Mesendoderm (in vitro differentiated cells): ENCODE results near the gene RSBN1.

ENCODE experiments used
- DNase-seq: peaks from one replicate; pipeline ENCODE4 v3.0.0; 2013
- H2AK5ac ChIP-seq: 2 replicates; pipeline ENCODE4 v1.6.1; 2013; ENCODE audit warnings: low read length, inconsistent platforms
- H2BK120ac ChIP-seq: 2 replicates; pipeline ENCODE4 v1.6.1; 2013; ENCODE audit warnings: low read depth, mild to moderate bottlenecking, low read length, moderate library complexity, mixed read lengths
- H2BK15ac ChIP-seq: replicated peaks from 2 replicates; pipeline ENCODE4 v1.6.1; 2013; ENCODE audit warnings: low read depth, mild to moderate bottlenecking, moderate library complexity
- H2BK5ac ChIP-seq: 2 replicates; pipeline ENCODE4 v1.6.1; 2013; ENCODE audit warnings: low read length, inconsistent platforms
- H3K18ac ChIP-seq: 2 replicates; pipeline ENCODE4 v1.6.1; 2013; ENCODE audit warnings: mild to moderate bottlenecking, low read length, mixed read lengths
- H3K23ac ChIP-seq: one replicate; pipeline ENCODE4 v1.6.1; 2013; ENCODE audit warnings: low read length
- H3K27ac ChIP-seq: 2 replicates; pipeline ENCODE4 v1.5.1; 2013; ENCODE audit warnings: low read depth, mild to moderate bottlenecking, inconsistent platforms, low read length, moderate library complexity
- H3K27me3 ChIP-seq: 2 replicates; pipeline ENCODE4 v1.6.1; 2013; ENCODE audit warnings: low read length, control low read depth, mild to moderate bottlenecking, inconsistent platforms; ENCODE audit not compliant: insufficient read depth, poor library complexity
- H3K36me3 ChIP-seq: 2 replicates; pipeline ENCODE4 v1.6.1; 2013; ENCODE audit warnings: low read length, inconsistent platforms; ENCODE audit not compliant: control insufficient read depth, insufficient read depth
- H3K4ac ChIP-seq: one replicate; pipeline ENCODE4 v1.6.1; 2013; ENCODE audit warnings: low read depth, mild to moderate bottlenecking, low read length, moderate library complexity
- H3K4me1 ChIP-seq: 2 replicates; pipeline ENCODE4 v1.6.1; 2013; ENCODE audit warnings: low read depth, low read length, inconsistent platforms; ENCODE audit not compliant: control insufficient read depth
- H3K4me2 ChIP-seq: 2 replicates; pipeline ENCODE4 v1.6.1; 2013; ENCODE audit warnings: low read length
- H3K4me3 ChIP-seq: 2 replicates; pipeline ENCODE4 v1.5.1; 2013; ENCODE audit warnings: mild to moderate bottlenecking, low read length
- H3K56ac ChIP-seq: one replicate; pipeline ENCODE4 v1.6.1; 2013; ENCODE audit warnings: low read length
- H3K79me1 ChIP-seq: 2 replicates; pipeline ENCODE4 v1.6.1; 2013; ENCODE audit warnings: low read length, inconsistent platforms
- H3K79me2 ChIP-seq: 2 replicates; pipeline ENCODE4 v1.6.1; 2013; ENCODE audit warnings: mild to moderate bottlenecking, low read length; ENCODE audit not compliant: control insufficient read depth, insufficient read depth
- H3K9ac ChIP-seq: 2 replicates; pipeline ENCODE4 v1.6.1; 2013; ENCODE audit warnings: low read length, inconsistent platforms
- H4K5ac ChIP-seq: one replicate; pipeline ENCODE4 v1.6.1; 2013; ENCODE audit warnings: low read length
- H4K8ac ChIP-seq: one replicate; pipeline ENCODE4 v1.6.1; 2013; ENCODE audit warnings: low read depth, mild to moderate bottlenecking, control low read depth, low read length, moderate library complexity
- WGBS: extraction: QIAGEN DNeasy Blood & Tissue Kit; methylation state at CpG from one replicate; pipeline ENCODE4 v1.1.7; 2013; ENCODE audit warnings: low lambda C conversion rate, missing lambda C conversion rate; ENCODE audit not compliant: insufficient coverage; ENCODE audit errors: extremely low coverage; 5-methylcytosine and 5-hydroxymethylcytosine counted together

Gene RSBN1

GRCh38 chr1:113811156-113811887 is 954 bp downstream of the RSBN1 start:
- Histone ChIP-seq H3K27me3 (no peaks in the 10 kb centered on the region), H3K23ac (no peak overlapping the region), H3K56ac (peak overlapping the region; percentile 97), H3K4me3 (peak overlapping the region; percentile 90), H3K4ac (no peak overlapping the region), H3K9ac (peak overlapping the region; percentile 94), H3K36me3 (no peaks in the 10 kb centered on the region), H3K27ac (peak overlapping the region; percentile 69), H3K79me1 (peaks cover 7% of the 10 kb centered on the region), H4K5ac (no peak overlapping the region), H3K4me1 (peaks cover 2% of the 10 kb centered on the region), H2BK120ac (no peak overlapping the region), H3K79me2 (peaks cover 37% of the 10 kb centered on the region), H2BK5ac (no peak overlapping the region), H3K18ac (no peak overlapping the region), H2BK15ac (no peak overlapping the region), H3K4me2 (peak overlapping the region; percentile 82), H2AK5ac (no peak overlapping the region), H4K8ac (no peak overlapping the region)
- WGBS, result no CpG with 5 or more reads among the region's 29 CpGs
- DNase-seq, result peak; percentile 82

GRCh38 chr1:113809670-113810602 is 2.3 kb downstream of the RSBN1 start:
- Histone ChIP-seq H3K18ac (no peak overlapping the region), H3K36me3 (no peaks in the 10 kb centered on the region), H3K27ac (no peak overlapping the region)

GRCh38 chr1:113808450-113809195 is 3.7 kb downstream of the RSBN1 start:
- no CpG with 5 or more reads among the region's 4 CpGs for WGBS
- H3K23ac ChIP-seq, result no peak overlapping the region
- no peak overlapping the region for H3K56ac ChIP-seq
- no peak overlapping the region for H2AK5ac ChIP-seq
- H3K18ac ChIP-seq, result no peak overlapping the region
- no peak overlapping the region for H2BK120ac ChIP-seq
- no peak overlapping the region for H3K9ac ChIP-seq
- H3K79me2 ChIP-seq, result peaks cover 45% of the 10 kb centered on the region
- no peak overlapping the region for H2BK5ac ChIP-seq
- no peak overlapping the region for H3K27ac ChIP-seq
- H3K79me1 ChIP-seq, result peaks cover 7% of the 10 kb centered on the region
- H3K4me1 ChIP-seq, result peaks cover 2% of the 10 kb centered on the region
- no peaks in the 10 kb centered on the region for H3K27me3 ChIP-seq
- no peak overlapping the region for H4K5ac ChIP-seq
- H2BK15ac ChIP-seq, result no peak overlapping the region
- no peak for DNase-seq
- H3K4me3 ChIP-seq, result no peak overlapping the region
- H4K8ac ChIP-seq, result no peak overlapping the region
- no peaks in the 10 kb centered on the region for H3K36me3 ChIP-seq
- H3K4ac ChIP-seq, result no peak overlapping the region
- no peak overlapping the region for H3K4me2 ChIP-seq

More at GRCh38 chr1:113809670-113810602, 2.3 kb downstream of the RSBN1 start:
- H3K4ac ChIP-seq, result no peak overlapping the region
- H2BK5ac ChIP-seq, result no peak overlapping the region
- no peak overlapping the region for H3K4me2 ChIP-seq
- no peak overlapping the region for H3K23ac ChIP-seq
- H3K4me3 ChIP-seq, result no peak overlapping the region
- no peak overlapping the region for H4K8ac ChIP-seq
- no CpG with 5 or more reads among the region's 5 CpGs for WGBS
- H2BK120ac ChIP-seq, result no peak overlapping the region
- H3K4me1 ChIP-seq, result peaks cover 2% of the 10 kb centered on the region
- no peak for DNase-seq
- H3K27me3 ChIP-seq, result no peaks in the 10 kb centered on the region
- H4K5ac ChIP-seq, result no peak overlapping the region
- H2BK15ac ChIP-seq, result no peak overlapping the region
- H3K79me1 ChIP-seq, result peaks cover 7% of the 10 kb centered on the region
- H3K9ac ChIP-seq, result peak overlapping the region; percentile 48
- peaks cover 42% of the 10 kb centered on the region for H3K79me2 ChIP-seq
- no peak overlapping the region for H2AK5ac ChIP-seq
- H3K56ac ChIP-seq, result peak overlapping the region; percentile 6

- H3K27ac ChIP-seq, result no peak overlapping the region
- H2BK15ac ChIP-seq, result no peak overlapping the region
- no peak for DNase-seq
- no peak overlapping the region for H3K18ac ChIP-seq
- H3K4me2 ChIP-seq, result no peak overlapping the region
- peaks cover 43% of the 10 kb centered on the region for H3K79me2 ChIP-seq
- no peak overlapping the region for H3K4me3 ChIP-seq
- no peak overlapping the region for H3K23ac ChIP-seq
- H4K5ac ChIP-seq, result no peak overlapping the region
- H3K36me3 ChIP-seq, result no peaks in the 10 kb centered on the region
- H3K9ac ChIP-seq, result no peak overlapping the region
- H3K4ac ChIP-seq, result no peak overlapping the region
- H3K27me3 ChIP-seq, result no peaks in the 10 kb centered on the region
- no peak overlapping the region for H2AK5ac ChIP-seq
- H2BK120ac ChIP-seq, result no peak overlapping the region
- H3K79me1 ChIP-seq, result peaks cover 5% of the 10 kb centered on the region
- no peak overlapping the region for H3K56ac ChIP-seq
- no CpG with 5 or more reads among the region's 4 CpGs for WGBS
- no peak overlapping the region for H4K8ac ChIP-seq
- no peak overlapping the region for H2BK5ac ChIP-seq
- H3K4me1 ChIP-seq, result peaks cover 2% of the 10 kb centered on the region
These were observed 6.6 kb downstream of the RSBN1 start for GRCh38 chr1:113805639-113806038.

- no CpG with 5 or more reads among the region's 6 CpGs for WGBS
- no peak overlapping the region for H3K4ac ChIP-seq
- no peak overlapping the region for H4K5ac ChIP-seq
- H3K79me2 ChIP-seq, result peaks cover 40% of the 10 kb centered on the region
- no peak for DNase-seq
- peak overlapping the region; percentile 28 for H3K18ac ChIP-seq
- no peak overlapping the region for H3K56ac ChIP-seq
- H3K4me3 ChIP-seq, result no peak overlapping the region
- H2BK15ac ChIP-seq, result no peak overlapping the region
- no peaks in the 10 kb centered on the region for H3K27me3 ChIP-seq
- no peak overlapping the region for H2AK5ac ChIP-seq
- H3K4me2 ChIP-seq, result no peak overlapping the region
- H3K27ac ChIP-seq, result no peak overlapping the region
- peaks cover 2% of the 10 kb centered on the region for H3K4me1 ChIP-seq
- H2BK5ac ChIP-seq, result no peak overlapping the region
- H2BK120ac ChIP-seq, result no peak overlapping the region
- no peaks in the 10 kb centered on the region for H3K36me3 ChIP-seq
- H4K8ac ChIP-seq, result no peak overlapping the region
- H3K23ac ChIP-seq, result no peak overlapping the region
- no peak overlapping the region for H3K9ac ChIP-seq
- H3K79me1 ChIP-seq, result peaks cover 5% of the 10 kb centered on the region
These were observed 7.1 kb downstream of the RSBN1 start for GRCh38 chr1:113805256-113805531.
